Uterus (tissue), 2 donors: ENCODE data around the gene FRRS1L.

Source experiments
- CTCF ChIP-seq, 4 experiments: fragments of 200-600 bp in 2 of 4; fragments of 450-650 bp in 2 of 4; sonication (generic) in 2 of 4; IDR thresholded peaks; one replicate each; pipeline ENCODE4 v1.5.1; 2016 to 2019; ENCODE audit warnings: antibody characterized with exemption in 4 of 4, mild to moderate bottlenecking in 2 of 4, moderate library complexity in 1 of 4
- POLR2A ChIP-seq, 2 donors: fragments of 450-650 bp; IDR thresholded peaks; one replicate each; pipeline ENCODE4 v1.6.1; 2016; ENCODE audit warnings: antibody characterized with exemption in 2 of 2, mild to moderate bottlenecking in 1 of 2, moderate library complexity in 1 of 2

DNA sequence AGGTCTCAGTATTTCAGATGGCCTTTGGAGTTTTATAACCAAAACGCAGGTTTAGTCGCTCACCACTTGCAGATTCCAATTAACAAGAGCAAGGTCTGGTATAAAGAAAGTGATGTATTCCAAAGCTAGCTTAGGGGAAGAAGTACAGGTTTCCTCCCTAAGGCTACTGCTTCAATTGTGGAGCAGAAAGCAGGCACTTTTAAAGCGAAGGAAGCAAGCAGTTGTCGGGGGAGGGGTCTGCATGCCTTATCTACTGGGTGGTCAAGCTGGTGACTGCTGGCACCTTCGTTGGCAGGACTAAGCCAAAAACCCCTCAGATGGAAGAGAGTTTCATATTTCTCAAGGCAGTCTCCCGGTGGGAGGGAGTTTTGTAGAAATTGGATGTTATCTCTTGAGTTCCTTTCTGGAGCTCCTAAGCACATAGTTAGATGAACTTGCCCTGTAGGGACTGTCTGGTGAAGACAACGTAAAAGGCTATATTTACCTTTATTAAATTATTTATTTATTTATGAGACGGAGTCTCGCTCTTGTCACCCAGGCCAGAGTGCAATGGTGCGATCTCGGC is 45.7 kb downstream of the FRRS1L start:
- TF ChIP-seq POLR2A (IDR thresholded peaks at IDR 0.05) (no peak), CTCF (IDR thresholded peaks at IDR 0.05) (no peak)
